ENCODE data around the gene GNA12.

DNA sequence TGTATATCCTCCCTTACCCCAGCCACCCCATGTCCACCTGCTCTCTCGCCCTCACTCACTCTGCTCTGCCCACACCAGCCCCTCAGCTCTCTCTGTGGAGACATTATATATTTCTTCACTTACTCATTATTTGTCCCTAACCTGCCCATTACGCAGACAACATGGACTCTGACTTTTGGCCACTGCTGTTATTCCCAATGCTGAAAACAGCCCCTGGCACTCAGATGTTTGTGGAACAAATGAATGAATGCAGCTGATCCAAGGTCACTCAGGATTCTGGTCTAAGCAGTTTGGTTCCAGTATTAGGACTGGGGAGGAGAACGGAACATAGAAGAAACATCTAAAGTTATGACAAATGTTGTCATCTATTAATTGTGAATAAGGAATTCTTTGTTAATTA, 26.7 kb downstream of the GNA12 start:
- TF ChIP-seq, protein P1, sequence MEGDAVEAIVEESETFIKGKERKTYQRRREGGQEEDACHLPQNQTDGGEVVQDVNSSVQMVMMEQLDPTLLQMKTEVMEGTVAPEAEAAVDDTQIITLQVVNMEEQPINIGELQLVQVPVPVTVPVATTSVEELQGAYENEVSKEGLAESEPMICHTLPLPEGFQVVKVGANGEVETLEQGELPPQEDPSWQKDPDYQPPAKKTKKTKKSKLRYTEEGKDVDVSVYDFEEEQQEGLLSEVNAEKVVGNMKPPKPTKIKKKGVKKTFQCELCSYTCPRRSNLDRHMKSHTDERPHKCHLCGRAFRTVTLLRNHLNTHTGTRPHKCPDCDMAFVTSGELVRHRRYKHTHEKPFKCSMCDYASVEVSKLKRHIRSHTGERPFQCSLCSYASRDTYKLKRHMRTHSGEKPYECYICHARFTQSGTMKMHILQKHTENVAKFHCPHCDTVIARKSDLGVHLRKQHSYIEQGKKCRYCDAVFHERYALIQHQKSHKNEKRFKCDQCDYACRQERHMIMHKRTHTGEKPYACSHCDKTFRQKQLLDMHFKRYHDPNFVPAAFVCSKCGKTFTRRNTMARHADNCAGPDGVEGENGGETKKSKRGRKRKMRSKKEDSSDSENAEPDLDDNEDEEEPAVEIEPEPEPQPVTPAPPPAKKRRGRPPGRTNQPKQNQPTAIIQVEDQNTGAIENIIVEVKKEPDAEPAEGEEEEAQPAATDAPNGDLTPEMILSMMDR (IDR thresholded peaks at IDR 0.05; ENCODE audit: borderline replicate concordance, extremely low read depth, low read length, poor library complexity, severe bottlenecking) = no peak
- TF ChIP-seq EZH2 (IDR thresholded peaks at IDR 0.05; ENCODE audit: borderline replicate concordance, low read depth, low read length, severe bottlenecking) = no peak

All from DND-41 (cell line).